NCI-H748 (cell line): ENCODE results near the gene SEZ6.

Source experiments
- DNase-seq: peaks from one replicate; lab custom pipeline; 2025; ENCODE audit not compliant: unreplicated experiment; lab: John Stamatoyannopoulos, UW

The SEZ6 gene

DNA sequence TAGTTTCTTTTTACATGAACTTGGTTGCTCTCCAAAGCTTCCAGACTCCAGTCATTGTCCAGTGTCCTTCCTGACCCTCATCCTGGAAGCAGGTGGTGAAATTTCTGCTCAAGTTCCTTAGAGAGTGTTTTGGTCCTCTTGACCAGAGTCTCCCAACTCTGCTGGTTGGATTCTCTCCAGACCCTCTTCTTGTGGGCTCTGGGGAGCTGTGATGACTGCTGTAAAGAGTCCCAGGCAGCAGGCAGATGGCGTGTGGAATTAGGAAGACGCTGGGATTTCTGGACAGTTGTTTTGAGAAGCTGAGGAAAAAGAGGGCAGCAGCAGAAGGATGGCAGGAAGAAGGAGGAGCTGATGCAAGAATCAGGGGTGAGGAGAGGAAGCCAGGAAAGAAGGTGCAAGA, 1.6 kb upstream of the SEZ6 start:
- no peak for DNase-seq

GRCh38 chr17:29004081-29004692, 1.6 kb downstream of the SEZ6 start:
- no peak for DNase-seq

- DNase-seq = no peak
Observed at GRCh38 chr17:29003289-29003688, 2.5 kb downstream of the SEZ6 start.

DNA sequence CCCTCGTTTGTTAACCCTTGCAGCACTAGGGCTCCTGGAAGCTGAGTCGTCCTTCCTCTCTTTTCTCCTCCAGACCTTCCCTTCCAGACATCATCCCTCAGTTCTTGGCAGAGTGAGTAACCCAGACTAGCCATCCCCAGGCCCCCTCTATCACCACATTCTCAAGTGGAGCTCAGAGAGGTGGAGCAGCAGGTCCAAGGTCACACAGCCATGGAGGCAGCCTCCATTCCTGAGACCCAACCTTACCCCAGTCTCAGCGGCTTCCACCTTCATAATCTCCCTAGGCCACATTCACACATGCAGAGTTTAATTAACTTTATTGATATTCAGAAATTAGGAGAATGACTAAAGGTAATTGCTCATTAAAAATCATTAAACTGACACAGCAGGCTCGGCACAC, 3.0 kb downstream of the SEZ6 start:
- DNase-seq = no peak

- no peak for DNase-seq
Observed at GRCh38 chr17:29000973-29001372, 4.9 kb downstream of the SEZ6 start.

GRCh38 chr17:28999206-28999605, 6.6 kb downstream of the SEZ6 start:
- DNase-seq = no peak

GRCh38 chr17:28997806-28998205, 8.0 kb downstream of the SEZ6 start:
- DNase-seq = no peak

DNA sequence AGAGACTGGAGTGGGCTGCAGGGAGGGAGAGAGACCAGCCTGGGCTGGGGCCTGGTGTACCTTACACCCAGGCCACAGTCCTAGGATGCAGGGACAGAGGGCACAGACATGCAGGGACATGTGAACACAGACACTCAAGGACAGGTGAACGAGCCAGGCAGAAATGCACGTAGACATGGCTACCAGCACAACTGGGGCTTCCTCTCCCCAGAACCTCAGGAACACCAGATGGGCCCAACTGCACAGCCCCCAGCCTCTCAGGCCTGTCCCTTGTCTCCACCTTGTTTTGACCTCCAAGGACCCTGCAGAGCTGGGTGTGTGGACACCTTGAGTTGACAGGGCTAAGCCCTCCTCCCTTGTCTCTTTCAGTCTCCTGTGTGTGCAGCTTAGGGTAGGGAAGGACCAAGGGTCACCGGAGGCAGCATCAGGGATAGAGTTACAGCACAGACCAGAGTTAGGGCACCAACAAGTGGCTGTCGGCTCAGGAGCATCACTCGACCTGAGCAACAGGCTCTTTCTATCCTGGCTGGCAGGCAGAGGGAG, 9.2 kb downstream of the SEZ6 start:
- DNase-seq = no peak

- DNase-seq = no peak
Observed at GRCh38 chr17:28993645-28994426, 12.0 kb downstream of the SEZ6 start.

DNA sequence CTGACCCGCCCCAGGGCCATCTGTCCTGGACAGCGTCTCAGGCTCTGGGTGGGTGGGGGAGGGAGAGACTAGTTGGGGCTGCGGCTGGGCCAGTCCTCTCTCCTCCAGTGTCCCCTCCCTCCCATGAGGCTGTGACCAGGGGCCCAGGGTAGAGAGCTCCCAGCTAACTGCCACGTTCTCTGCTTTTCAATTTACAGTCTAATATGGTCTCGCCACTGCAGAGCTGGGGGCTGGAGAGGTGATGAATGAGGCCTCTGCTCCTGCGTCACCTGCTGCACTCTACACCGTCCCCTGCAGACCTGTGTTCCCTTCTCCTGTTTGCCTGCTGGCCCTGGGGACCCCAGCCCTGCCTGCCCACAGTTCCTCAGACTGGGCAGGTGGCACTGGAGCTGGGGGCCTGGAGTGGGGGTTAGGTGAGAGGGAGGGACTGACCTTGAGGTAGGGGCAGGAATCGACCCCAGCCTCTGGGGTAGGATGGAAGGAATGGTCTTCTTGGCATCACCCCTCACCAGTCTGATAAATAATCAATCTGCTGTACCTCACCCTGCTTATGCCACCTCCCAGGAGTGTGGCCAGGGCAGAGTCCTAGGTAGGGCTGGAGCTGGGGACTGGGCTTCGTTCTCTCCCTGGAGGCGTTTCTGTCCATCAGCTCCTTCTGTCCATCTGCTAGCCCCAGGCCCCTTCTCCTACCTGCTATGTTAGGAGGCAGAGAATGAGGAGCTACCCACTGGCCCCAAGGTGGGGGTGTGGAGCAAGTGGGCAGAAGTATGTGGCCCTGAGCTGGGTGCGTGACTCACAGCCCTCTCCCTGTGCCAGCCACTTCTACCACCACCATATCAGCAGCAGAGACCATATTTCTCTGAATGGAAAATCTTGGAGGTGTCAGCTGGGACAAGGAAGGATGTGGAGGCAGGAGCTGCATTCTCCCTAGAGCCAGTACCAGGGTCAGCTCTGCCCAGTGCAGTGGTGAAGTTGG, 12.9 kb downstream of the SEZ6 start:
- no peak for DNase-seq

DNA sequence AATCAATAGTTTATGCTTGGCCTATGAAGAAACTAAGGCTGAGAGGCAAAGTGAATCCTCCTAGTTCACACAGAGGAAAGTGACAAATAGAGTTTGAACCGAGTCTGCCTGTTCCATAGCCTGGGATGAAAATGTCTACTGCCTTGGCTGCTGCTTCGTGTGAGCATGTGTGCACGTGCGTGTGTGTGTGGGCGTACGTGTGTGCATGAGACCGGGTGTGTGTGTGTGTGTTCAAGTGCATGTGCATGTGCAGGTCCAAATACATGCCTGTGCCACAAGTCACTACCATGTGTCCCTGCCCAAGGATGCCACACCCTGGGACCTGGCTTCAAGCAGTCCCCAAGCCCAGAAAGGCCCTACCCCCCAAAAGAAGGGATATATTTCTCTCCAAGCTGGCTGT, 13.6 kb downstream of the SEZ6 start:
- no peak for DNase-seq

GRCh38 chr17:28991779-28992178, 14.1 kb downstream of the SEZ6 start:
- no peak for DNase-seq

- DNase-seq = no peak
Observed at GRCh38 chr17:28989028-28989427, 16.8 kb downstream of the SEZ6 start.

DNA sequence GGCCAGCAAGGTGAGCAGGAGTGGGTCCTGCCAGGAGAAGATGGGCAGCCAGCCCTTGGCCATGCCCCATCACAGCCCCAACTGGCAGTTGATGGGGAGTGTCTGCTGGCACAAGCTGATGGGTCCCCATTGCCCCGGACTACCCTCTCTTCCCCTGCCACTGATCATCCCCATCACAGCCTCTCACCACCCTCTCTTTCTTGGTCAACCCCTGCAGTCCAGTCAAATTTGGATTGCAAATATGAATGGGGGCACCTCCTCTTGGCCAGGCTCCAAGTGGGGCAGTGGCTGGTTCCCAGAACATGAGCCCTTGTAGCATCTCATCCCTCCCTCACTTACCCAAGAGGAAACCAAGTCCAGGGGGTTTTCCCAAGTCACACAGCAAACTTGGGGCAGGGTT, 17.4 kb downstream of the SEZ6 start:
- no peak for DNase-seq

- no peak for DNase-seq
Observed at GRCh38 chr17:28986714-28987655, 18.8 kb downstream of the SEZ6 start.

- DNase-seq = peak; percentile 90
Observed at GRCh38 chr17:28985950-28986713, 19.7 kb downstream of the SEZ6 start.

DNA sequence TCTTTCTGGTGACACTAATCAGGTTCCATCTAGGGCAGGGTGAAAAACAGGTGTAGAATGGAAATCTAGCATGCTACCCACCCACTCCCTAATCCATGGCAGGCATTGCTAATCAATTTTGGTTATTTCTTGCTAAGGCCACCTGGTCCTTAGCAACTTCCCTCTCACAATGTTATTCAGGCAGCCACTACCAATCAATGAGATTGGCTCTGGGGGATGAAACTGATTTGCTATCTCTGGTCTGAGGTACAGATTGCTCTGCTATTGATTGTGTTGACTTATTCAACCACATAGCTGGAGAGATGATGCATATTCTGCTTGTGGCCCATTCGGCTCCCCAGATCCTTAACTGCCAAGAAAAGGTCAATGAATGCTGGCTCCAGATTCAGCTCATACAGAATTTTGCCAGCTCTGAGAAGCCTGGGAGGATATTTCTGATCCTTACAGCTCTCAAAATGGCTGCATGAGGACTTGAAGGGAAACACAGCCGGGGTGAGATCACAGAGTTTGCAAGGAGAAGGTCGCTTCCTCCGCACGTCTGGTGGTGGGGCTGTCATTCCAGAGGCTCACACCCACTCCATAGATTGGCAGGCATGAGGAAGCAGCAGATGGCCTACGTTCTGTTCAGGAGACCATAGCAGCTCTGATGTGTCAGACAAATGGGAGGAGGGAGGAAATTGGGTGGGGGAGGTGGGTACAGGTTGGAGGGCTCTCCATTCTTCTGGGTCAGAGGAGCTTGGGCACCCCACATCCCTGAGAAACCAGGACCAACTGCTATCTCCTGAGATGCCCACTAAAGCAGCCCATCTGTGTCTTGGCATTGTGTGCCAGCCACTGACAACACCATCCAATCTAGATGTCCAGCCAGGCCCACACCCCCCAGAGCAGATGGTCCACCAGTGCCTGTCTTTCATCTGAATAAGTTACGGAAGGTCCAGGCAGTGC, 22.3 kb downstream of the SEZ6 start:
- no peak for DNase-seq

- no peak for DNase-seq
Observed at GRCh38 chr17:28982131-28982793, 23.6 kb downstream of the SEZ6 start.
